PC-3 (cell line): ENCODE measurements around the gene AGAP1. TPM values are rescaled to one million over a fixed set of nuclear protein-coding genes. Genes with fewer than 3 reads are reported as not detected.

Experiments
- ATAC-seq: fragments of 200-7000 bp; cut with Tn5 transposase; 2 replicates; pipeline ENCODE4 v1.9.1; 2020; ENCODE audit warnings: mild to moderate bottlenecking, moderate library complexity
- BruUV-seq: library from RNA; stranded (reverse); fragments of 400-500 nt; replicated peaks from 2 replicates; lab custom pipeline; 2021; lab: Mats Ljungman, UMichigan
- CTCF ChIA-PET: fragments of 300-600 bp; sonication (Branson Sonifier 250); formaldehyde crosslinking; loops from one replicate; lab custom pipeline; 2022; ENCODE audit warnings: antibody characterized with exemption; lab: Charles Lee
- POLR2A ChIA-PET: fragments of 300-600 bp; sonication (Branson Sonifier 250); formaldehyde crosslinking; loops from one replicate; lab custom pipeline; 2022; ENCODE audit warnings: antibody characterized with exemption; ENCODE audit not compliant: unreplicated experiment; lab: Charles Lee
- DNase-seq: peaks from one replicate; pipeline ENCODE4 v3.0.0-alpha.2; 2015
- H2AFZ ChIP-seq: fragments of 300-600 bp; sonication (generic); 2 replicates; pipeline ENCODE4 v1.6.0; 2016; ENCODE audit warnings: antibody characterized with exemption, low read length
- H3F3A ChIP-seq: fragments of 300-600 bp; sonication (generic); one replicate; pipeline ENCODE4 v1.6.0; 2017; ENCODE audit warnings: antibody characterized with exemption, low read length, control low read depth, mild to moderate bottlenecking; ENCODE audit not compliant: unreplicated experiment
- H3K27ac ChIP-seq: fragments of 300-600 bp; sonication (generic); 2 replicates; pipeline ENCODE4 v1.5.1; 2016; ENCODE audit warnings: mild to moderate bottlenecking, low read length
- H3K27me3 ChIP-seq: fragments of 300-600 bp; sonication (generic); 2 replicates; pipeline ENCODE4 v1.6.1; 2016; ENCODE audit warnings: low read length, mixed read lengths
- H3K36me3 ChIP-seq: fragments of 300-600 bp; sonication (generic); 2 replicates; pipeline ENCODE4 v1.6.1; 2016; ENCODE audit warnings: low read depth, mixed run types, low read length, mixed read lengths
- H3K4me1 ChIP-seq: fragments of 300-600 bp; sonication (generic); 2 replicates; pipeline ENCODE4 v1.5.1; 2016; ENCODE audit warnings: low read length; ENCODE audit not compliant: insufficient read depth
- H3K4me2 ChIP-seq: fragments of 300-600 bp; sonication (generic); 2 replicates; pipeline ENCODE4 v1.6.0; 2016; ENCODE audit warnings: low read length
- H3K4me3 ChIP-seq: fragments of 300-600 bp; sonication (generic); 2 replicates; pipeline ENCODE4 v1.5.1; 2016; ENCODE audit warnings: mild to moderate bottlenecking, low read length, mixed read lengths
- H3K79me2 ChIP-seq: fragments of 300-600 bp; sonication (generic); 2 replicates; pipeline ENCODE4 v1.6.1; 2017; ENCODE audit warnings: low read length, mixed read lengths
- H3K9ac ChIP-seq: fragments of 300-600 bp; sonication (generic); 2 replicates; pipeline ENCODE4 v1.6.0; 2016; ENCODE audit warnings: mild to moderate bottlenecking, low read length
- H3K9me2 ChIP-seq: fragments of 300-600 bp; sonication (generic); replicated peaks from 2 replicates; pipeline ENCODE4 v1.6.1; 2016; ENCODE audit warnings: mixed run types, low read length, mixed read lengths
- H3K9me3 ChIP-seq: fragments of 300-600 bp; sonication (generic); 2 replicates; pipeline ENCODE4 v1.6.1; 2016; ENCODE audit warnings: low read length, mixed read lengths
- H4K20me1 ChIP-seq: fragments of 300-600 bp; sonication (generic); 2 replicates; pipeline ENCODE4 v1.6.1; 2016; ENCODE audit warnings: low read length, mixed read lengths
- EZH2 ChIP-seq: fragments of 300-600 bp; sonication (generic); IDR thresholded peaks from one replicate; pipeline ENCODE4 v1.6.1; 2017; ENCODE audit warnings: antibody characterized with exemption, mild to moderate bottlenecking, low read length; ENCODE audit not compliant: unreplicated experiment
- EZH2phosphoT487 ChIP-seq: fragments of 300-600 bp; sonication (generic); IDR thresholded peaks from 2 replicates; pipeline ENCODE4 v1.6.1; 2018; ENCODE audit warnings: mild to moderate bottlenecking, antibody characterized with exemption, low read length, borderline replicate concordance
- intact Hi-C: fragments of 100-400 bp; cut with micrococcal nuclease; formaldehyde crosslinking; loops from 2 replicates; pipeline ENCODE4 v1.9.0; 2023
- total RNA-seq: library from RNA; depleted of rRNA; stranded (reverse); fragments of >200 nt; gene quantifications from 2 replicates; pipeline ENCODE4 v1.2.3, GENCODE V29; 2014
- TF ChIP-seq, protein P1 (sequence below): fragments of 300-600 bp; sonication (generic); conservative IDR thresholded peaks from 2 replicates; pipeline ENCODE4 v1.5.1; 2017; ENCODE audit warnings: antibody characterized with exemption, low read depth, mild to moderate bottlenecking, low read length

The AGAP1 gene
- total RNA-seq, 1 experiment from 2014 or later = 31.0 TPM

DNA sequence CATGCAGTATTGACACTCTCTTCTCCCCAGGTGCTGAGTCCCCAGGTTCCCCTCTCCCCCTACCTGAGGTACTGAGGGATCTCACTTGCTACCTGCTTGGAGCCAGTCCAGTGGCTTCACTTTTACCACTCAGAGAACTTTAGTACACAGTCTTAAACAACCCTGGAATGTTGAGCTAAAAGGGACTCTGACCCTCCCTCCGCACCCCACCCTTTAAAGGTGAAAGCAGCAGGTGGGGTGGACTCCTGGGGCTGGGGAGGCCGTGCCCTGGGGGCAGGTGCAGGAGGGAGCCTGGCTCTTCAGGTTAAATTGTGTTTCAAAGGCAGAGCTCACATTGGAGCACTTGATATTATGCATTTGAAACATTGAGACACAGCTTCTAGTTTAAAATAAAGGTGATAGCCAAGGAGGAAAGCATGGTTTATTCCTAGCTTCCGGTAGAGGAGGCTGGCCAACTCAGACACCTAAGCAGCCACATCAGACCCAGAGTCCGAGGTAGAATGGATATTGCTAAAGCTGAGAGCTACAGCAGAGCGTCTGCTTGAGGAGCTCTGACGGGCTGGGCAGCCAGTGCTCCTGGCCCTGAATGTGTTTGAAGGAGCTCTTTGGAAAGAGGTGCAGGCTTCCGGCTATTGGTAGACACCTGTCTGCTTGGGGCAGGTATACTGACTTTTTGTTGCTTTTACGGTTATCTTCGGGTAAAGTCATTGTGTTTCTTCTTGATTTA is 196.4 kb downstream of the AGAP1 start:
- ChIA-PET POLR2A (no interaction called here), CTCF (no interaction called here)
- no TSS peak for BruUV-seq
- Histone ChIP-seq H3K27ac (no peak overlapping the region), H3K27me3 (no peaks in the 10 kb centered on the region), H3K9me2 (no peaks in the 10 kb centered on the region), H2AFZ (no peak overlapping the region), H3K4me2 (no peak overlapping the region), H3K36me3 (no peaks in the 10 kb centered on the region), H3K9ac (no peak overlapping the region), H4K20me1 (peaks cover 12% of the 10 kb centered on the region; the same call in 1 of the 2 replicates), H3F3A (no peaks in the 10 kb centered on the region), H3K79me2 (peaks cover 95% of the 10 kb centered on the region), H3K4me3 (no peak overlapping the region), H3K9me3 (no peaks in the 10 kb centered on the region), H3K4me1 (no peaks in the 10 kb centered on the region)
- intact Hi-C loops = no loop called here
- TF ChIP-seq, protein P1, sequence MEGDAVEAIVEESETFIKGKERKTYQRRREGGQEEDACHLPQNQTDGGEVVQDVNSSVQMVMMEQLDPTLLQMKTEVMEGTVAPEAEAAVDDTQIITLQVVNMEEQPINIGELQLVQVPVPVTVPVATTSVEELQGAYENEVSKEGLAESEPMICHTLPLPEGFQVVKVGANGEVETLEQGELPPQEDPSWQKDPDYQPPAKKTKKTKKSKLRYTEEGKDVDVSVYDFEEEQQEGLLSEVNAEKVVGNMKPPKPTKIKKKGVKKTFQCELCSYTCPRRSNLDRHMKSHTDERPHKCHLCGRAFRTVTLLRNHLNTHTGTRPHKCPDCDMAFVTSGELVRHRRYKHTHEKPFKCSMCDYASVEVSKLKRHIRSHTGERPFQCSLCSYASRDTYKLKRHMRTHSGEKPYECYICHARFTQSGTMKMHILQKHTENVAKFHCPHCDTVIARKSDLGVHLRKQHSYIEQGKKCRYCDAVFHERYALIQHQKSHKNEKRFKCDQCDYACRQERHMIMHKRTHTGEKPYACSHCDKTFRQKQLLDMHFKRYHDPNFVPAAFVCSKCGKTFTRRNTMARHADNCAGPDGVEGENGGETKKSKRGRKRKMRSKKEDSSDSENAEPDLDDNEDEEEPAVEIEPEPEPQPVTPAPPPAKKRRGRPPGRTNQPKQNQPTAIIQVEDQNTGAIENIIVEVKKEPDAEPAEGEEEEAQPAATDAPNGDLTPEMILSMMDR = no peak
- TF ChIP-seq EZH2phosphoT487 (no peak), EZH2 (no peak)
- no peak for DNase-seq
- ATAC-seq = no peak

DNA sequence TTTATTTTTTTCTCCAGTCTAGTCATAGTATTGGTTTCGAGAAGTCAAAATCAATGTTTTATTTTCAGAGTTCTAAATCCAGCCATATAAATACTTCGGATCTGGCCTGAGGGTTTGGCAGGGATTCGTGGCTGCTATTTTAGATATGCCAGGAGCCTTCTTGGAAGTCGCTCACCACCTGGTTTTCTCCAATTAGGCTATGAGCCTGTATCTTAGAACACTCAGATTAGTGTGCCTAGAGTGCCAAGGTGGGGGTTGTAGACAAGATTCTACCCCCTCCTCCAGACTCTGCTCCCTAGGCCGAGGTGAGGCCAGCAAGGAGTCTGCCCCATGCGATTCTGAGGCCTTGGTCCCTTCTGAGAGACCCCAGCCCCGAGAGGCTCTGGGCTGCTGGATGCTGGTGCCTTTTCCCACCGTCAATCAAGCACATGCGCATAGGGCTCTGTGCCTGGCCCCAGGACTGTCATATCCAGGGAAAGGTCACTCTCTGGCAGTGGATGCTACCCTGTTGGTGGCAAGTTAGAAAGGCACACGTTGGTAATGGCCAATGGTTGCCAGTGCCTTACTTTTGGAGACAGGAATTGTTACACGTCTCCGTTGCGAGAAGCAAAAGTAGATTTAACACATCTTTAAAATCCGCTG is 197.1 kb downstream of the AGAP1 start:
- Histone ChIP-seq H3K4me1 (no peaks in the 10 kb centered on the region), H3K4me3 (no peak overlapping the region), H3K9me2 (no peaks in the 10 kb centered on the region), H3K9me3 (no peaks in the 10 kb centered on the region), H3K36me3 (no peaks in the 10 kb centered on the region), H3K27me3 (no peaks in the 10 kb centered on the region), H4K20me1 (peaks cover 12% of the 10 kb centered on the region; the same call in 1 of the 2 replicates), H2AFZ (no peak overlapping the region), H3K79me2 (peaks cover 95% of the 10 kb centered on the region), H3K27ac (no peak overlapping the region), H3K4me2 (no peak overlapping the region), H3F3A (no peaks in the 10 kb centered on the region), H3K9ac (no peak overlapping the region)
- ChIA-PET CTCF (no interaction called here), POLR2A (no interaction called here)
- DNase-seq (no peak), ATAC-seq (no peak)
- TF ChIP-seq, protein P1 = no peak
- no peak for TF ChIP-seq EZH2
- TF ChIP-seq EZH2phosphoT487 = no peak
- intact Hi-C loops = no loop called here
- BruUV-seq = no TSS peak

DNA sequence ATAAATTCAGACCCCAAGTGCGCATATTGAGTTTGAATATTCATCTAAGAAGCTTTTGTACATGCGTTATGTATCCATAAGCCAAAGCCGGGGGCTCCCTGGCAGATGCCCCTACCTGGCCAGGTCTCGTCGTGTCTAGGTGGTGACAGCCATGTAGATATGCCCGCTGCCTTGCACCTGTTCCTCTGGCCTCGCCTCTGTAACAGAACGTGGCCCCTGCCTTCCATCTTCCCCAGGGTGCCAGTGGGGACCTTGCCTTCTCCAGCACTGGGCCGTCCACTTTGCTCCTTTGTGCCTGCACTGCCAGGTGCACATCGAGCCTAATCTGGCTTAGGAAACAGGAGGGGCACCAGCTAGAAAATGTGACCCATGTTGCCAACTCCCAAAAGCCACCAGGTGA is 198.2 kb downstream of the AGAP1 start:
- Histone ChIP-seq H3K4me3 (no peak overlapping the region), H3K9me2 (no peaks in the 10 kb centered on the region), H3K27me3 (no peaks in the 10 kb centered on the region), H3F3A (no peaks in the 10 kb centered on the region), H3K9me3 (no peaks in the 10 kb centered on the region), H4K20me1 (peaks cover 12% of the 10 kb centered on the region; the same call in 1 of the 2 replicates), H3K79me2 (peaks cover 97% of the 10 kb centered on the region), H3K36me3 (no peaks in the 10 kb centered on the region), H3K27ac (no peak overlapping the region), H3K4me1 (no peaks in the 10 kb centered on the region), H3K4me2 (no peak overlapping the region), H2AFZ (no peak overlapping the region), H3K9ac (no peak overlapping the region)
- DNase-seq (no peak), ATAC-seq (no peak)
- BruUV-seq = no TSS peak
- intact Hi-C loops = no loop called here
- ChIA-PET CTCF (no interaction called here), POLR2A (no interaction called here)
- TF ChIP-seq, protein P1 = no peak
- TF ChIP-seq EZH2 (no peak), EZH2phosphoT487 (no peak)
